RPMI7951 (cell line): Measurements from ENCODE around the gene ACP4. TPM values are rescaled to one million over a fixed set of nuclear protein-coding genes. Genes with fewer than 3 reads are reported as not detected.
"Not testable (repeated sequence)": the region's sequence is repeated elsewhere in the genome, so short reads cannot be mapped to it uniquely, and the experiment has no call there.

Source experiments
- DNase-seq: peaks from one replicate; pipeline ENCODE4 v3.0.0-alpha.2; 2012; ENCODE audit warnings: low read depth
- total RNA-seq: library from RNA; depleted of rRNA; stranded (reverse); fragments of >200 nt; shearing (Covaris generic); gene quantifications from 2 replicates; pipeline ENCODE4 v1.2.3, GENCODE V29; 2014

Gene ACP4
- total RNA-seq, 1 experiment from 2014 or later: not detected

DNA sequence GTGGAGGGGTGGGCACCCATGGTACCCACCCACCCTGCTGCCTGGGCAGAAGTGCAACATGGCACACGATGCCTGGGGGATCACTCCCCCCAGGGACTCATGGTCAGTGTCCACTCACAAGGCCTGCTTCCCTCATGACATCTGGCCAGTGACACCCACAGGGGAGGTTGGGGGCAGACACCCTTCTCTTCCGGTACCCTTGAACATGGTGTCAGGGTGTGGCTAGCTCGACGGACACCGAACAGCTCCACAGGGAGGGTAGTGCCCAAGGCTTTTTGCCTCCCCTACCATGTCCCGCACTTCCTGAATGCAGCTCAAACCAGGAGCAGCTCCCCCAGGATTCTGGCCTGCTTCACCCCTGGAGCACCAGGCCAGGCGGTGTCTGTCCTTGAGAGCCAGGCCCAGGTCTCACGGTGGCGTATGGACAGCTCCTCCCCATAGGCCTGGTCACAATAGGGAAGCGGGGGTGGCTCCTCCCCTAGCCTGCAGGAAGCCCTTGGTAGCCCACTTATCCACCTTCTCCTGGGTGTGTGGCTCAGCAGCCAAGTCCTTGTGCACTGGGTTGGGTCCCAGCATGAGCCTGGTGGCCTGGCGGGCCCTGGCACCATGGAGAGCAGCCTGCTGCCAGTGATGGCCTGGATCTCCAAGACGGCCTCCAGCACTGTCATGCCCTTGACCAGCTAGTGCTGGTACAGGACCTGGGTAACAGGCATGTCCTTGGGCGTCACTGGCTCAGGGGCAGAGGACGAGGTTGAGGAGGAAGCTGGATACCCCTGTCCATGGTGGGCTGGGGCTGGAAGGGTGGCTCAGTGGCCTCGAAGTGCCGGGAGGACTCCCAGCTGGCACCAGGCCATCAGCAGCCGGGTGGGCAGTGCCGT, 7.8 kb downstream of the ACP4 start:
- DNase-seq: no peak

DNA sequence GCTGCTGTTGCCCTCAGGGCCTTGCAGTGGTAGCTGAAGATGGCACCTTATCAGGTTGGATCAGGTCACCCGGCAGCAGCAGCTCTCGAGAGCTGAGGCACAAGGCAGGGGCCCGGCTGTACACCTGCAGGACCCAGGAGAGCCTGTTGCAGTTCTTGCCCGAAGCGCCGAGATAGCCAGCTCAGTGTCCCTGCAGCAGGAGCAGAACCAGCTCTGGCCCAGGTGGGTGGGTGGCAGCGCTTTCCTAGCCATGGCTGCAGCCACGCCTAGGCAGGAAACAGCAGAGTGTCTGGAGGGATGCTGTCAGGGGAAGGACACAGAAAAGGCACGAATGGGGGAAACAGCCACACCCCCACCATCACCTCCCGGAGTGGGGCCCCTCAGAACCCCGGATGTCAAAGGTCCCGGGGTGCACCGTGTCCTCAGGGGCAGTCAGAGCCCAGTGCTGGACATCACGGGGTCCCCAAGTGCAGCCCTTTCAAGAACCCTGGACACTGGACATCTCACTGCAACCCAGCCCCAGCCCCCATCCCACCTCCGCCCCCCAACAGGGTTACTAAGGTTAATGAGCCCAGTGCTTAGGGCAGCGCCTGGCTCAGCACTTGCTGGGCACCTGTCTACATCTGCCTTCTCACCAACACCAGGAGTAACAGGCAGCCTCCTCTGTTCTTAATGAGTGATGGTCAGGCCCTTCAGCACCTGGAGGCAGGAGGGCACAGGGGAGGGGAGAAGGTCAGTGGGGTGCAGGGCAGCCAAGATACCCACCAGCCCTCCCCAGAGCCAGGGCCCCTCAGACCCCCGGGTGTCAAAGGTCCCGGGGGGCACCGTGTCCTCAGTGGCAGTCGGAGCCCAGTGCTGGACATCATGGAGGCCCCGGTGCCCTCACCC, 8.7 kb downstream of the ACP4 start:
- no peak for DNase-seq

DNA sequence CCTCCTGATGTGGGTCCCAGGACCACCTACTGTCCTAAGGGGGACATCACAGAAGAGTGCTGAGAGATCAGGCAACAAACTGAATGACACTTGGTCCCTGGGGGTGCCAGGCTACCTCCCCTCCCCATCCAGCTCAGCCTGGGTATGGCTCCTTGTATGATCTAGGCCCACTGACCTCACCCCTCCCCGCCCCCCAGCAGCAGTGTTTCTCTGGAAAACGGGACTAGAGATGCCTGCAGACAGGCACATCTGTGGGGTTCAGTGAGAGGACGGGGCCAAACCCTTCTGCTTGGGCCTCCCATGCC, 9.3 kb downstream of the ACP4 start:
- DNase-seq: no peak

DNA sequence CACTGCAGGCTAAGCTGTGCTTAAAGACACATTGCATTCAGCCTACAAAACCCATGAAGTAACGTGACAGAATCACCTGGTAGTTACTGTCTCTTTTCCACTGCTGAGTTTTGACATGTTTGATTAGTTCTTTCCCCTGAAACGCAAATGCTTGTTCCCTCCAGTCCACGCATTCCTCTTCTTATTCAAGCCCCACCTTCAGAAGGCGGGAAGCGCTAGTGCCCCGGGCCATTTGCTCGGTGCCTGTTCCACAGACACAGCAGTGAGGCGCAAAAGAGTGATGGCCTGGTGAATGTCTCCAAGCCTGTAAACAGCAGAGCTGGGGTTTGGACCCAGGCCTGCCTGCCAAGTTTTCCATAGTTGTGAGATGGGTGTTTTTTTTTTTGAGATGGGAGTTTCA, 10.9 kb downstream of the ACP4 start:
- no peak for DNase-seq

DNA sequence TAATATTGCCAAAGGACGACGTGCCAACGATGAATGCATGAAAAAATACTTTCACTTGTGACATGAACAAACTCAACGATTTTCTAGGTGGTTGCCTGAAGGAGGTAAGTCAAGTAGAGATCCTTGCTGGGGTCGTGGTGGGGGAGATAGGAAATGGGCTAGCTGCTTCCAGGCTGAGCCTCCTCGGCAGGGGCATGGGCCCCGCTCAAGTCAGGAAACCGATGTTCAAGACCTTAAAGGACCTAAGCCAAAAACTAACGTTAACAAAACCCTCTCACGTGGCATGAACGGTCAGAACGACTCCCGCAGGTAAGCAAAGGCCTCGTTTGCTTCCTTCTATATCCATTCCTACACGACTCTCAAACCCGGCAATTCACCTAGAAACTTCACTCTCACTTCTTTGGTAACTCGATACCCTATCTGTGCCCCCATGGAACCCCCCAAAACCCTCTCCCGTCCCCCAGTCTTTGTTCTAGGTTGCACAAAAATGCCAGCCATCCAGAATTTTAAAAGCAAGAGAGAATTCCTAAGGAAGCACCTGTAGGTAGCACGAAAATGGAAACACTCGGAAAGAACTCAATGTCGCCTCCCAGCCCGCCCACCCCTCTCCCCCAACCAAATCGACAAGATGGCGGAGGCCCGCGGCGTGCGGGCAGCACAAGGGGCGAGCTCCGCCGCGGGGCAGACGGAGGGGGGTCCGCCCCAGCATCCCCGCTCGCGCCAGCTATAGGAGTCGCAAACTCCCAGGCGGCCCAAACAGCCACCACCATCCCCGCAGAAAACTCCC, 13.6 kb downstream of the ACP4 start:
- DNase-seq: no peak

DNA sequence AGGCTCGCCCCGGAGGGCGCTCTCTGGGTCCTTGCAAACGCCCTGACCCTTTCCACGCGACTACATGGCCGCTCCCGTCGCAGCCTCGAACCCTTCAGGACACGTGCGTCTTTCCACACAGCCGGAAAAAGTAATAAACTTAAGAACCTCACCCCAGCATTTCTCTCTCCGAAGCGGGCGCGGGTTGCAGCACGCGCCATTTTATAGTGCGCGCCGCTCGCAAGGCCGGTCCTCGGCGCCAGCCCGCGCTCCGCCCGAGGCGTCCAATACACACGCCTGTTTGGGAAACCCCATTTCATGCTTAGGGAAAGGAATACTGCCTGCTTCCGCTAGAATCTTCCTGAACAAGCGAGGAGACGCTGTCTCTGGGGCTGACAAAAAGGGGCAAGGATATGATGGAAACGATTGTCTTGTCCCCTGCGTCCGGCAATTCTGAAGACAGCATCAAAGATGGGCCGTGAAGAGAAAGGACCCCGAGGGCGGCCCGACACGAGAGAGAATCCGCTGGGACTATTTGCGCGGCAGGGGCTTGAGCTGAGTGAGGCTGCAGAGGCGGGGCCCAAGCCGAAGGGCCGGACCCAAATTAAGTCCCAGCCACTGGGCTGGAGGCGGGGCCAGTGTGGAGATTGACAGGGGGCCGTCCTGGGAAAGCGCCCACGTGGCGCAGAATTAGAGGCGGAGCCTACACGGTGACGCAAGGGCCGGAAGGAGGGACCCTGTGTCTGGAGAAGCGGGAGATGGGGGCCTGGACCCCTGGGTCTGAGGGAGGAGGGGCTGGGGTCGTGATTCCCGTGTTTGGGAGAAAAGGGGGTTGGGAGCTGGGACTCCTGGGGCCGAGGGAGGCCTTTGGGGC, 14.4 kb downstream of the ACP4 start:
- DNase-seq: peak; percentile 99

DNA sequence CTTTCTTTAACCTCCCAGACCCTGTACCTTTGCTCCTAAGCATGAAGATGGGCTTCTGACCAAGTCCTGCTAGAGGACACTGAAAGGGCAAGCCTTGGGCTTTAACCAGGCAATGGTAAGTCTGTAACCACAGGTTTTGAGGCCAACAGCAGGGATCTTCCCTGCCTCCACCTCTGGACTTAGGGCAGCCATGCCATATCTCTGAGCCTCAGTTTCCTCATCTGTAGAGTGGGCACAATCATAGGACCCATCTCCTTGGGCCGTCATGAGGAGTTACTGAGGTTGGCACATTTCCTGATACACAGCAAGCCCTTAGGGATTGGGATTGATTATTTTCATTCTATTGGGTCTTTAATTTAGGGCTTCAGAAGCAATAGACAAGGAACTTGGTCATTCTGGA, 18.6 kb downstream of the ACP4 start:
- DNase-seq: no peak

DNA sequence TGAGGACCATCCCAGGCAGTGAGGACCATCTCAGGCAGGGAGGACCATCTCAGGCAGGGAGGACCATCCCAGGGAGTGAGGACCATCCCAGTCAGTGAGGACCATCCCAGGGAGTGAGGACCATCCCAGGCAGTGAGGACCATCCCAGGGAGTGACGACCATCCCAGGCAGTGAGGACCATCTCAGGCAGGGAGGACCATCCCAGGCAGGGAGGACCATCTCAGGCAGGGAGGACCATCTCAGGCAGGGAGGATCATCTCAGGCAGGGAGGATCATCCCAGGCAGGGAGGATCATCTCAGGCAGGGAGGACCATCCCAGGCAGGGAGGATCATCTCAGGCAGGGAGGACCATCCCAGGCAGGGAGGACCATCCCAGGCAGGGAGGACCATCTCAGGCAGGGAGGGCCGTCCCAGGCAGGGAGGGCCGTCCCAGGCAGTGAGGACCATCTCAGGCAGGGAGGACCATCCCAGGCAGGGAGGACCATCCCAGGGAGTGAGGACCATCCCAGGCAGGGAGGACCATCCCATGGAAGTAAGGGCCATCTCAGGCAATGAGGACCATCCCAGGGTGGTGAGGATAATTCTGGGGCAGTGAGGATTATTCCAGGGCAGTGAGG, 21.5 kb downstream of the ACP4 start:
- DNase-seq: not testable (repeated sequence)

DNA sequence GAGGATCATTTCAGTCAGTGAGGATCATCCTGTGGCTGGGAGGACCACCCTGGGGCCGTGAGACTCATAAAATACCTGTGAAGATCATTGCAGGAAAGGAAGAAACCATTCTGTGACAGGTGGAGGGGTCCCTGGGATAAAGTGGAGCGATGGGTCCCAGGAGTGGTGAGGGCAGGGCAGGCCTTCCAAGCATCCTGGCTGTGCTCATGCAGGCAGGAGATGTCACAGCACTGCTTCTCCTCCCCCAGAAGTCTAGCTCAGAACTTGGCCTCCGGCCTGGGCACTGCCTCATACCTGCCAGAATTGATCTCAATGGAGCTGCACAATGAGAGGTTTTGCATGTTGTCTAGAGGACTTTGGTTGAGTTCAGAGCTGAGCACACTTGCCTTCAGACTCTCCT, 22.3 kb downstream of the ACP4 start:
- DNase-seq: no peak

DNA sequence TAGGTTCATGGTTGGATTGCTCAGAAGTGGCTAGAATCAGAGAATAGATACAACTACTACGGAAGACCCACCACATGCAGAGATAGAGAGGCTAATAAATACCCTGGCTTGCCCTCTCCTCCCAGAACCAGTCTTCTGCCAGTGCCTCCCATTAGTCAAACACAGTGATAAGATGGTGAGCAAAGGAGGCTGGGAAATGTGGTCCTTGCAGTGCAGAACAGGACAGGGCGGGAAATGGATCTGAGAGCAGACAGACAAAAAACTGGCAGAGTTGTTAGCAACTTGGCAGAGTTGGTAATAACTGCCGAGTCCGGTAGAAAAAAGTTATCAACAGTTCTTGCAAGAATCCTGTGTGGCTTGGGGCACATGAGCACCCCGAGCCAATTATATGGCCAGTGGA, 24.7 kb downstream of the ACP4 start:
- no peak for DNase-seq

DNA sequence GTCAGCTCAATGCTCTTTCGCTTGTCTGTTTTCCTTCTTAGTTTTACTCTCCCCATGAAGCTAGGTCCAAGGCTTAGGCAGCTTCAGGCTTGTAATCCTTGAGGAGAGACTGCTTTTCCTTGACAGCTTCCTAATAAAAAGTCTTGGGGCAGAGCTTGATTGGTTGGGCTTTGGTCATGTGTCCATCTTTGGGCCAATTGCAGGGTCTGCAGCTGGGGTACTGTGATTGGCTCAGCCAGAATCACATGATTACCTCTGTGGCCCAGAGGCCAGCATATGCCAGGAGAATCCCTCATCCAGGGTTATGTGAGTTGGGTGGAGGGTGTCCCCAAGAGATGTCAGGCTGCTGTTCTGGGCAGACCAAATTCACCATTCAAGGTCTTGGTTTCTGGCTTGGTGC, 25.2 kb downstream of the ACP4 start:
- no peak for DNase-seq

DNA sequence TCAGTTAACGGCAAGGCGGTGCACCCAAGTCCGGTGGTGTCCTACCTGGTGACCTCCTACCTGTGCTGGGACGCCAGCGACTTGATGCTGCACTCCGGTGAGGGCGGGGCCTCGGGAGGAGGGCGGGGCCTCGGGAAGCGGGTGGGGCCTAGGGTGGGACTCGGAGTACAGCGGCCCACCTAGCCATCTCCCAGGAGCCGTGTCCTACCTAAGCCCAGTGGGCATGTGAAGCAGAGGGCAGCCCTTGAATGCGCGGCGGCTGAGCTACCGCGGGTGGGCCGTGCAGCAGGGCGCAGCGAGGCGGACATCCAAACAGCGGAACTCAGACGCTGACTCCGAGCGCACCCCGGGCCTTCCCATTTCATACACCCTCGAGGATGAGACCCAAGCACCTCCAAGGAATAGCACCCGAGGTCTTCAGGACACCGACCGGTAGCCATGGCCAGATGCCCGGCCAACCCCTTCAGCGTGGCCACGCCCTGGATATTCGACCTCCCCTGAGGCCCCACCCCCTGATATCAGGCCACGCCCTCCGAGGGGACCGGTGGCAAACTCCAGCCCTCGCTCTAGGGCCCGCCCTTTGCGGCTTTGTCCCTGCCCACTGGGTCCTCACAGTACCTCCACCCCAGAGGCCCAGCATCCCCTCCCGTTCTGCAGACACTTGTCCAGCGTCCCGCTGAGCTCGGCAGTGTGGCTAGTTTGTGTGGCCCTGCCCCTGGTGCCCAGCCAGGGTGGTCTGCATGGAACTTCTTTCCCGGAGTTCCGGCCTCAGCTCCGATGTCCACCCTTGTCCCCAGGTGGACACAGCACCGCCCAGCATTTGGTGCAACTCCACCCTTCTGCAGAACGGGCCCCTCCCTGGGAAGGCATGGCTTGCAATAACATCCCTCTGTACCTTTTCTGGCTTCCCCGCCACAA, 28.0 kb downstream of the ACP4 start:
- DNase-seq: peak; percentile 45

DNA sequence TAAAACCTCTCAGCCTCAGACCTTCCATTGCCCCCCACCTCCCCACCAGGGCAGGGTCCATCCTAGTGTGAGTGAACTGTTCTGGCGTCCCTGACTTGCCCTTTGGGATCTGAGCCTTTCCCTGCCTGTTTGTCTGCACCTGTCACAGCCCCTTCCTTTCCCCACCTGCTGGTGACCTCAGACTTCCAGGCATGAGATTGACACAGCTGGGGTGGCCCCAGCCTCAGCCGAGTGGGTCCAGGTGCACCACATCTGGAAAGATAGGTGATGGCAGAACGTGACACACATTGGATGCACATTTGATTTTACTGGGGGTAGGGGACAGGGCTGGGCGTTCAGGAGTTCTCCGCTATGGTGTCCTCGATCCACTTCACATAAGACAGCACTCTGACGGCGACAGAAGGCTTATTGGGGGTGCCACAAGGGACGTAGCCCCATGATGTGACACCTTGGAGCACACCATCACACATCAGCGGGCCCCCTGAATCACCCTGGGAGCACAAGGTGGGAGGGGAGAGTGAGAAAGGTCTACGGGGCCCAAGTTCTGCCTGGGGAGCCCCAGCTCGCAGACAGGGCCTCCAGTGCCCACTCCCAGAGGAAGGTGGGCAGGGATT, 28.8 kb downstream of the ACP4 start:
- no peak for DNase-seq

DNA sequence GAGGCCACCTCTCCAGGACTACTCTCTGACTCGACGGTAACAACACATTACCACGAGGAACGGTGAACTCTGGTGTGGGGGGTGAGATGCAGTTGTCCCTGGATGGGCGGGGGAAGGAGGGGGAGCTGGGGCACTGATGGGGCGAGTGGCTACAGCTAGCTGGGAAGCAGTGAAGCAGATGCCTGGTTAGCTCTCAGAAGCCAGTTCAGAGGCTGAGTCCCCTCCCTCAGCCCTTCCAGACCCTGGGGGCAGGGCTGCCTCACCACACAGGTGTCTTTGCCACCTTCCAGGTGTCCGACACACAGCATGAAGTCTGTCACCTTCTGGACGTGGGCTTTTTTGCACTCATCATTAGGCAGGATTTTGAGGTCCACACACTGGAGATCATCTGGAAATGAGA, 29.4 kb downstream of the ACP4 start:
- DNase-seq: no peak

DNA sequence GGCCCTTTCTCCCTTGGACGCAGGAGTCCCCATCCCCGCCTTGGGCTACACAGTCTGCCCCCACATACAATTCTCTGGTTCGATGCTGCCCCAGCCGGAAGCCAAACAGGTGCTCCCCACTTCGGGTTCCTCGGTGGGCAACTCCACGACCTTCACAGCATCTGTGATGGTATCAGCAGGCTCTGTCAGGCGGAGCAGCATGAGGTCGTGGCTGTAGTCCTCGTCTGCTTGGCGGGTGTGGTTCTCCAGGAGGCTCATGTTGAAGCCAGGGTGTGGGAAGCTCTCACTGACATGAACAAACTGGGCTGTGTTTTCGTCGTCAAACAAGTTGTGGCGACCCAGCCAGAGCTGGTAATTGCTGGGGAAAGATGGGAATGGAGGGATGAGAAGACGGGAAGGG, 29.9 kb downstream of the ACP4 start:
- no peak for DNase-seq

DNA sequence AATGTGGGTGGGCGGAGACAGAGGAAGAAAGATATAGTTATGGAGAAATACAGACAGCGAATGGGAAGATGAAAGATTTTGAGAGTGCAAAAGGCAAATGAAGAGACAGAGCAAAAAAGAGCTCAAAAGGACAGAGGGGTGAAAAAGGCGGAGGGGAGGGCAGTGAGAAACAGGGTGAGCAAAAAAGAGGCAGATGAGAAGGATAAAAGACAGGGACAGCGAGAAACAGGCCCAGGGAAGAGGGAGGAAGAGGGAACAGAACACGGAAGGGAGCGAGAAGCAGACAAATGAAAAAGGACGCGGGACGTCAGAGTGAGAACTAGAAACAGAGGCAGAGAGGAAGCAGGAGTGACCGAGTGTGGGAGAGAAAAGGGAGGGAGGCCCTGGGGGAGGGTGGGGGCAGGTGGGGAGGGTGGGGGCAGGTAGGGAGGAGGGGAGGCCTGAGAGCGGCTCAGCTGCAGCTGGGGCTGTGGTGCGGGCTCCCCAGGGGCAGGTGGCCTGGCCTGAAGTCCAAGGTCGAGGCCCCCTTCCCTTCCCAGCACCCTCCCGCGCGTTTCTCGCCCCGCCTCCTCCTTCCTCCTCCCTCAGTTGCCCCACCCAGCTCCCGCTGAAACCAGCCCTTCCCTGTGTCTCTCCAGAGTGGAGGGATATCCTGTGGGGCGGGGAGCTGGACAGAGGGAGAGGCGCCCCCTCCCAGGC, 30.5 kb downstream of the ACP4 start:
- DNase-seq: no peak

DNA sequence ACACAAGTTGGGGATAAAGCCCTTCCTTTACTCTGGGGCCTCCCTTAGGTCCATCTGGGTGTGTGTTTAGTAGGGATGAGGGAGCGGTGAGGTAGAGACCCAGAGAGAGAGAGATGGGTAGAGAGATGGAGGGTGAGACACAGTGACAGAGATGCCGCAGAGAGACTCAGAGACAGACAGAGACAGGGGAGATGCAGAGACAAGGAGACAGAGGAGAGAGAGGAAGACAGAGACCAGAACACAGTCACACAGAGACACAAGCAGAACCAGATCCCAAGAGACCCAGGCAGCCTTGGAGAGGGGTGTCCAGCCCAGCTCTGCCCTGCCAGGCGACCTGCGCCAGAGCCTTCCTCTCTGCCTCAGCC, 31.0 kb downstream of the ACP4 start:
- DNase-seq: no peak

DNA sequence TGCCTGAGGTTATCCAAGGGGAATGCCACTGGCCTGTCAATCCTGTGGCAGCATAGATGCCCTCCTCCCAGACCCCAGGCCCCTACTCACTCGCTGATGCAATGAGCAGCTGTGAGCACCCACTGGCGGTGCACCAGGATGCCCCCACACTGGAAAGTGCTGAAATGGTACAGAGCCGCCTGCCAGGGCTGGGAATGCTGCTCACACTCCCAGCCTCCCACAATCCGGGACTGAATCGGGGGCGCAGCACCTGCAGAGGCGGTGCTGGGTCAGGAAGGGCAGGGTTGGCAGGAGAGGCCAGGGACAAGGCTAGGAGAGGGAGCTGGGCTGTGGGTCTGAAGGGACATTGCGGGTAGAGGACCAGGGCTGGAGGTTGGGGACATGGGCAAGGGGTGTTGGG, 31.4 kb downstream of the ACP4 start:
- no peak for DNase-seq

DNA sequence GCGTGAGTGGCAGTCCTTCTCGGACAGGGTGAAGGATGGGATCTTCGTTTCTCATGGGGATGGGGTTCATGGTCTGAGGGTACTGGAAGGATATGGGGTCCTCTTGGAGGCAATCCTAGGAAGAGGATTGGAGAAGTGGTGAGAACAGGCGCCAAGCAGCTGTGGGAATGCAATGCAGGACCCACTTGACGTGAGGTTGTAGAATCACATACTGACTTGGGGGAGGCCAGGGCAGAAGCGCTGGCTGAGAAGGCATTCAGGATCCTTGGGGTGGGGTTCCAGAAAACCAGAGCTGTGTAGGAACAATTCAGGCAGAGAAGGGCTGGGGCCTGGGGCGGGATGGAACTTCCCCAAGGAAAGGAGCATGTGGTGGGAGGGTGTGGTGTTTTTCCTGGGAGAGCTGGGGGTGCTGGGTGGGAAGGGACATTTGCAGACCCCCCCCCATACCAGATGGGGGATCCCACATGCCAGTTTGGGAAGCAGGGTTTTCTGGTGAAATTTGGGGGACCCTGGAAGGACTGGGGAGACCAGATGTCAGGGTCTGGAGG, 32.5 kb downstream of the ACP4 start:
- DNase-seq: no peak
